Measurements from ENCODE around the gene SLC25A21.

The SLC25A21 gene

DNA sequence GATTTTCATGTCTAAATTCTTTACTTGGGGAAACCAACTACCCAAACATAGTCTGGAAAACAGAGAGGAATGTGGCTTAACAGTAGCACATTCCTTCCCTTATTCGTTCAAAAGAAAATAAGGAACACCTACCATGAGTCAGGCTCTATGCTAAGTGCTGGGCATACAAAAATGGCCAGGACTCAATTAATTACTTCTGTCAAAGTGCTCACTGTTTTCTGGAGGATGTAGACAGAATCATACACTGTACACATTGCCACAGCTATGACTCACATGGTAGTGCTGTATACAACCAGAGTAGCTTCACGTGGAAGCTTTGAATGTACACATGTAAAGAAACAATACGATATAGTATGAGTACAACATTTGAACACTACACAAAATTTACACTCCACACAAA, 50.1 kb downstream of the SLC25A21 start (continued):
- TF ChIP-seq, protein P1, sequence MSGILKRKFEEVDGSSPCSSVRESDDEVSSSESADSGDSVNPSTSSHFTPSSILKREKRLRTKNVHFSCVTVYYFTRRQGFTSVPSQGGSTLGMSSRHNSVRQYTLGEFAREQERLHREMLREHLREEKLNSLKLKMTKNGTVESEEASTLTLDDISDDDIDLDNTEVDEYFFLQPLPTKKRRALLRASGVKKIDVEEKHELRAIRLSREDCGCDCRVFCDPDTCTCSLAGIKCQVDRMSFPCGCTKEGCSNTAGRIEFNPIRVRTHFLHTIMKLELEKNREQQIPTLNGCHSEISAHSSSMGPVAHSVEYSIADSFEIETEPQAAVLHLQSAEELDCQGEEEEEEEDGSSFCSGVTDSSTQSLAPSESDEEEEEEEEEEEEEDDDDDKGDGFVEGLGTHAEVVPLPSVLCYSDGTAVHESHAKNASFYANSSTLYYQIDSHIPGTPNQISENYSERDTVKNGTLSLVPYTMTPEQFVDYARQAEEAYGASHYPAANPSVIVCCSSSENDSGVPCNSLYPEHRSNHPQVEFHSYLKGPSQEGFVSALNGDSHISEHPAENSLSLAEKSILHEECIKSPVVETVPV (CRISPR knock-in tag; IDR thresholded peaks at IDR 0.05), result no peak
- TF ChIP-seq ZNF70 (CRISPR knock-in tag; IDR thresholded peaks at IDR 0.05) (no peak), ZFP3 (CRISPR knock-in tag; IDR thresholded peaks at IDR 0.05) (no peak), TCF4 (CRISPR knock-in tag; IDR thresholded peaks at IDR 0.05; ENCODE audit: borderline replicate concordance) (no peak)

- no peak for ATAC-seq
Observed at GRCh38 chr14:37118673-37119366, 53.6 kb downstream of the SLC25A21 start.

GRCh38 chr14:37116933-37117849, 55.2 kb downstream of the SLC25A21 start:
- no peak for TF ChIP-seq TCF4 (CRISPR knock-in tag; IDR thresholded peaks at IDR 0.05; ENCODE audit: borderline replicate concordance)
- no peak for TF ChIP-seq OSR1 (CRISPR knock-in tag; IDR thresholded peaks at IDR 0.05)
- no peak for TF ChIP-seq ZFP3 (CRISPR knock-in tag; IDR thresholded peaks at IDR 0.05)
- TF ChIP-seq TSHZ2 (CRISPR knock-in tag; IDR thresholded peaks at IDR 0.05), result no peak
- TF ChIP-seq RARB (CRISPR knock-in tag; IDR thresholded peaks at IDR 0.05), result no peak
- no peak for TF ChIP-seq ESRRG (CRISPR knock-in tag; IDR thresholded peaks at IDR 0.05)
- no peak for TF ChIP-seq ZNF565 (CRISPR knock-in tag; conservative IDR thresholded peaks at IDR 0.05; ENCODE audit: low read depth)
- TF ChIP-seq BACH2 (CRISPR knock-in tag; IDR thresholded peaks at IDR 0.05; ENCODE audit: borderline replicate concordance), result no peak
- TF ChIP-seq PPARA (CRISPR knock-in tag; IDR thresholded peaks at IDR 0.05; ENCODE audit: borderline replicate concordance), result no peak
- no peak for TF ChIP-seq CSDC2 (CRISPR knock-in tag; IDR thresholded peaks at IDR 0.05)
- TF ChIP-seq, protein P2, sequence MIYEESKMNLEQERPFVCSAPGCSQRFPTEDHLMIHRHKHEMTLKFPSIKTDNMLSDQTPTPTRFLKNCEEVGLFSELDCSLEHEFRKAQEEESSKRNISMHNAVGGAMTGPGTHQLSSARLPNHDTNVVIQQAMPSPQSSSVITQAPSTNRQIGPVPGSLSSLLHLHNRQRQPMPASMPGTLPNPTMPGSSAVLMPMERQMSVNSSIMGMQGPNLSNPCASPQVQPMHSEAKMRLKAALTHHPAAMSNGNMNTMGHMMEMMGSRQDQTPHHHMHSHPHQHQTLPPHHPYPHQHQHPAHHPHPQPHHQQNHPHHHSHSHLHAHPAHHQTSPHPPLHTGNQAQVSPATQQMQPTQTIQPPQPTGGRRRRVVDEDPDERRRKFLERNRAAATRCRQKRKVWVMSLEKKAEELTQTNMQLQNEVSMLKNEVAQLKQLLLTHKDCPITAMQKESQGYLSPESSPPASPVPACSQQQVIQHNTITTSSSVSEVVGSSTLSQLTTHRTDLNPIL (CRISPR knock-in tag; IDR thresholded peaks at IDR 0.05; ENCODE audit: low read depth), result no peak
- TF ChIP-seq, protein P3, sequence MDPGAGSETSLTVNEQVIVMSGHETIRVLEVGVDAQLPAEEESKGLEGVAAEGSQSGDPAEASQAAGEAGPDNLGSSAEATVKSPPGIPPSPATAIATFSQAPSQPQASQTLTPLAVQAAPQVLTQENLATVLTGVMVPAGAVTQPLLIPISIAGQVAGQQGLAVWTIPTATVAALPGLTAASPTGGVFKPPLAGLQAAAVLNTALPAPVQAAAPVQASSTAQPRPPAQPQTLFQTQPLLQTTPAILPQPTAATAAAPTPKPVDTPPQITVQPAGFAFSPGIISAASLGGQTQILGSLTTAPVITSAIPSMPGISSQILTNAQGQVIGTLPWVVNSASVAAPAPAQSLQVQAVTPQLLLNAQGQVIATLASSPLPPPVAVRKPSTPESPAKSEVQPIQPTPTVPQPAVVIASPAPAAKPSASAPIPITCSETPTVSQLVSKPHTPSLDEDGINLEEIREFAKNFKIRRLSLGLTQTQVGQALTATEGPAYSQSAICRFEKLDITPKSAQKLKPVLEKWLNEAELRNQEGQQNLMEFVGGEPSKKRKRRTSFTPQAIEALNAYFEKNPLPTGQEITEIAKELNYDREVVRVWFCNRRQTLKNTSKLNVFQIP (CRISPR knock-in tag; IDR thresholded peaks at IDR 0.05; ENCODE audit: borderline replicate concordance, low read depth), result no peak
- TF ChIP-seq ZFP30 (CRISPR knock-in tag; IDR thresholded peaks at IDR 0.05), result no peak
- no peak for TF ChIP-seq ISL1 (CRISPR knock-in tag; IDR thresholded peaks at IDR 0.05)
- ATAC-seq, result no peak

More at GRCh38 chr14:37118673-37119366, 53.6 kb downstream of the SLC25A21 start:
- TF ChIP-seq ESRRG (CRISPR knock-in tag; IDR thresholded peaks at IDR 0.05) (no peak), CSDC2 (CRISPR knock-in tag; IDR thresholded peaks at IDR 0.05) (no peak), ZNF70 (CRISPR knock-in tag; IDR thresholded peaks at IDR 0.05) (no peak), ZNF8 (CRISPR knock-in tag; IDR thresholded peaks at IDR 0.05) (no peak), OSR1 (CRISPR knock-in tag; IDR thresholded peaks at IDR 0.05) (no peak), ZNF565 (CRISPR knock-in tag; conservative IDR thresholded peaks at IDR 0.05; ENCODE audit: low read depth) (no peak), ARNTL (CRISPR knock-in tag; IDR thresholded peaks at IDR 0.05; ENCODE audit: borderline replicate concordance, low read depth) (no peak), PPARA (CRISPR knock-in tag; IDR thresholded peaks at IDR 0.05; ENCODE audit: borderline replicate concordance) (no peak)
- TF ChIP-seq, protein P2 (CRISPR knock-in tag; IDR thresholded peaks at IDR 0.05; ENCODE audit: low read depth), result no peak
